BJ (cell line): ENCODE measurements around the gene PNMA8C. TPM values are rescaled to one million over a fixed set of nuclear protein-coding genes. Genes with fewer than 3 reads are reported as not detected.

Experiments
- CTCF ChIA-PET: fragments of 350-600 bp; formaldehyde crosslinking; extraction: SDS; loops from one replicate; lab custom pipeline; 2021; ENCODE audit warnings: antibody characterized with exemption, inconsistent platforms; lab: Yijun Ruan, JAX
- POLR2A ChIA-PET: fragments of 300-600 bp; sonication (Branson Sonifier 250); formaldehyde crosslinking; extraction: SDS; loops from one replicate; lab custom pipeline; 2021; ENCODE audit warnings: antibody characterized with exemption; lab: Charles Lee
- DNase-seq: peaks from one replicate; pipeline ENCODE4 v3.0.0-alpha.2; 2011; ENCODE audit warnings: low read depth
- H3K27me3 ChIP-seq: 2 replicates; pipeline ENCODE4 v1.6.0; 2011; ENCODE audit warnings: low read length; ENCODE audit not compliant: control insufficient read depth, insufficient read depth
- H3K36me3 ChIP-seq: 2 replicates; pipeline ENCODE4 v1.5.1; 2011; ENCODE audit warnings: low read length; ENCODE audit not compliant: control insufficient read depth, insufficient read depth
- H3K4me3 ChIP-seq: 2 replicates; pipeline ENCODE4 v1.5.1; 2011; ENCODE audit warnings: low read depth, mild to moderate bottlenecking, control low read depth, low read length
- CTCF ChIP-seq: IDR thresholded peaks from 2 replicates; pipeline ENCODE4 v1.5.1; 2011; ENCODE audit warnings: low read depth, mild to moderate bottlenecking, control low read depth, inconsistent platforms, low read length, moderate library complexity; ENCODE audit not compliant: insufficient read depth
- polyA minus RNA-seq: library from RNA; depleted of rRNA, polyadenylated mRNA; stranded (reverse); fragments of >200 nt; gene quantifications from 2 replicates; pipeline ENCODE4 v1.2.3, GENCODE V29; 2011; rRNA and poly(A)+ RNA removed
- polyA plus RNA-seq: library from polyadenylated mRNA; depleted of rRNA; stranded (reverse); fragments of >200 nt; gene quantifications from 2 replicates; pipeline ENCODE4 v1.2.3, GENCODE V29; 2011; rRNA removed

The PNMA8C gene
- polyA plus RNA-seq (0.02 TPM in 1 of 2 replicates, not detected in the other), polyA minus RNA-seq (0.09 and 0.15 TPM in 2 replicates)

DNA sequence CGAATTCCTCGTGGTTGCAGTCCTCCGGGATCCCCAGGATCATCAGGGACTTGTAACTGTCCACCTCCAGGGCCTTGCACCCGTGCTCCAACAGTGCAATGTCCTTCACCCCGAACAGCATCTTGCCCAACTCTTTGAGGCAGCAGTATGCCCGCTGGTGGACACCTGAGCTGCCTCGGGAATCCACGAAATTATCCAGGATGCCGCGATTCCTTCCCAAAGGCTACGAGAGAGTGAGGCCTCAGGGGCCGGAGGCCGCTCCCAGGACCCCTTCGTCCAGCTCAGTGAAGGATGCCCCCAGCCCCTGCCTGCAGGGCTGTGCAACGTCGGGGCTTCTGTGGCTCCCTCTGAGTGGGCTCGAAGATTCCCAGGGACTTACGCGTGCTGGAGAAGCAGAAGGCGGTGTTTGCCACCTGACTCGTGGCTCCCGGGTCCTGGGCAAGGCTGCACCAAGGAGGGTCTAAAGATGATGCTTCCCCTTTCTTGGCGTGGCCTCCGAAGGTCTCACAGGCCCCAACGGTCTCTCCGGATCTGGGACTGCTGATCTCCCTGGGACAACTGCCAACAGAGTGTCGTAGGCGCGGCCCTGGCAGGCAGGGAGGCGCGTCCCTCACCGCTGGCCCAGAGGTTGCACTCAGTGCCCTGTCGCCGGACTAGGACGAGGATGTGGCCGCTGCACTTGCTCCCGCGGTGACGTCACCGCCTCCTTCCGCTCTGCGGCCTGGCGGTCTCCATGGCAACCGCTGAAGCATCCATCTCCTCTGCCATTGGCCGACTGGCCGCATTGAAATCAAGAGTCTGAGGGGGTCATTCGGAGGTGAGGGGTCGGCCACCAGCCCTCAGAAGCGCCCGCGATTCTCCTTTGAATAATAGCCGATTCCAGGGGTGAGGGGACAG lies at the start of gene PNMA8C:
Gene PNMA8C (minus strand): TSS at position 698 of the 897 bp plus-strand sequence. CDS start 577 bp downstream, at position 121.
- CTCF ChIA-PET: interaction anchor here (0.7 kb wide), 1 partner anchor 18 kb away, joined by 3 read pairs; no protein-coding TSS in a partner anchor
- Histone ChIP-seq H3K4me3 (peak within 1 kb of the TSS; percentile 16), H3K27me3 (no peaks in the 10 kb centered on the region), H3K36me3 (no peaks in the 10 kb centered on the region)
- DNase-seq: no peak
- no peak for TF ChIP-seq CTCF
- POLR2A ChIA-PET: no interaction called here

GRCh38 chr19:46475986-46476385 lies 47.2 kb upstream of the PNMA8C start:
- no peaks in the 10 kb centered on the region for H3K27me3 ChIP-seq
- CTCF ChIA-PET: interaction anchor here (0.6 kb wide), 1 partner anchor 8 kb away, joined by 4 read pairs; no protein-coding TSS in a partner anchor
- no peak overlapping the region for H3K4me3 ChIP-seq
- no peak for DNase-seq
- POLR2A ChIA-PET: no interaction called here
- TF ChIP-seq CTCF: no peak
- H3K36me3 ChIP-seq: no peaks in the 10 kb centered on the region

- no peak for TF ChIP-seq CTCF
- DNase-seq: no peak
- H3K27me3 ChIP-seq: no peaks in the 10 kb centered on the region
- H3K4me3 ChIP-seq: no peak overlapping the region
- ChIA-PET POLR2A (no interaction called here), CTCF (interaction anchor here (1.0 to 1.9 kb wide), 2 partner anchors 14 to 79 kb away, joined by 4 to 6 read pairs; no protein-coding TSS in a partner anchor)
- H3K36me3 ChIP-seq: no peaks in the 10 kb centered on the region
Measured at GRCh38 chr19:46474211-46474610, 45.5 kb upstream of the PNMA8C start.

DNA sequence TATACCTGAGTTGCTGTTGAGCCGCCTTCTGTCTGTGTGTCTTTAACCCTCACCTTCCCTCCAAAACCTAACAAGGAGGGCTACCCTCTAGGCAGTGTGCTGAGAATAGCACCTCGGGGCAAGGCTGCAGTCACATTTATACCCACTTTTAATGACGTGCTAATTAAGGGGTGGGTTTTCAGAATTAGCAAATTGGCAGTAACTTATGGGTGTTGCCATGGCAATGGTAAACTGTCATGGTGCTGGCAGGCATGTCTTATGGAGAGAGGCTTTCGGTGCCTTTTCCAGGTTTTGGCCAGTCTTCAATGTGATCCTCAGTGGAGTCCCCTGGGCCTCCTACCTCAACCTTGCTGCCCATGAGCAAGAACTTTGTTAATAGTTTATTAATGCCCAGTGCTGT lies 43.9 kb upstream of the PNMA8C start:
- no peak for DNase-seq
- Histone ChIP-seq H3K4me3 (no peak overlapping the region), H3K36me3 (no peaks in the 10 kb centered on the region), H3K27me3 (no peaks in the 10 kb centered on the region)
- ChIA-PET POLR2A (no interaction called here), CTCF (interaction anchor here (0.9 to 1.9 kb wide), 3 partner anchors 9 to 77 kb away, joined by 3 to 6 read pairs (median 3); no protein-coding TSS in a partner anchor)
- no peak for TF ChIP-seq CTCF
